Daoy (cell line): ENCODE results near the gene BICDL2. TPM values are rescaled to one million over a fixed set of nuclear protein-coding genes. Genes with fewer than 3 reads are reported as not detected.
A peak's percentile ranks its signal among the peaks of the same experiment; 100 is the strongest.

ENCODE experiments used
- DNase-seq: peaks from one replicate; pipeline ENCODE4 v3.0.0-alpha.2; 2015; ENCODE audit warnings: low read depth
- total RNA-seq: library from RNA; depleted of rRNA; stranded (reverse); fragments of >200 nt; shearing (Covaris generic); gene quantifications from 2 replicates; pipeline ENCODE4 v1.2.3, GENCODE V29; 2014

Gene BICDL2
- total RNA-seq, 1 experiment from 2014 or later, result not detected

GRCh38 chr16:3025032-3026002, 11.4 kb downstream of the BICDL2 start:
- DNase-seq, result no peak

GRCh38 chr16:3023669-3024478, 12.9 kb downstream of the BICDL2 start, which contains the start of the genes HCFC1R1 and THOC6:
TSS of gene HCFC1R1 (minus strand) at chr16:3023942. CDS start at chr16:3023941, 1 bp downstream.
TSS of gene THOC6 (plus strand) at chr16:3024035. CDS start at chr16:3024327, 292 bp downstream.
- DNase-seq, result peak; percentile 99

DNA sequence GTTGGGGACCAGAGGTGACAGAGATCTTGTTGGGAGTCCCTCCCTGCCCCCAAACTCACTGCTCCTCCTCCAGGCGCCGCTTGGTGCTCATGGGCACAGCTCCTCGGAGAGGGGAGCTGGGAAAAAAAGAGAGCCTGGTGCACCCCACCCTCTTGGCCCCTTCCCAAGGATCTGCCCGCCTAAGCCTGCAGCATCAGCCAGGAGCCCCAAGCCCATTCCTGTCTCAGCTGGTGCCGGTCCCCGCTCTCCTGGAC, 13.4 kb downstream of the BICDL2 start:
- peak; percentile 95 for DNase-seq

DNA sequence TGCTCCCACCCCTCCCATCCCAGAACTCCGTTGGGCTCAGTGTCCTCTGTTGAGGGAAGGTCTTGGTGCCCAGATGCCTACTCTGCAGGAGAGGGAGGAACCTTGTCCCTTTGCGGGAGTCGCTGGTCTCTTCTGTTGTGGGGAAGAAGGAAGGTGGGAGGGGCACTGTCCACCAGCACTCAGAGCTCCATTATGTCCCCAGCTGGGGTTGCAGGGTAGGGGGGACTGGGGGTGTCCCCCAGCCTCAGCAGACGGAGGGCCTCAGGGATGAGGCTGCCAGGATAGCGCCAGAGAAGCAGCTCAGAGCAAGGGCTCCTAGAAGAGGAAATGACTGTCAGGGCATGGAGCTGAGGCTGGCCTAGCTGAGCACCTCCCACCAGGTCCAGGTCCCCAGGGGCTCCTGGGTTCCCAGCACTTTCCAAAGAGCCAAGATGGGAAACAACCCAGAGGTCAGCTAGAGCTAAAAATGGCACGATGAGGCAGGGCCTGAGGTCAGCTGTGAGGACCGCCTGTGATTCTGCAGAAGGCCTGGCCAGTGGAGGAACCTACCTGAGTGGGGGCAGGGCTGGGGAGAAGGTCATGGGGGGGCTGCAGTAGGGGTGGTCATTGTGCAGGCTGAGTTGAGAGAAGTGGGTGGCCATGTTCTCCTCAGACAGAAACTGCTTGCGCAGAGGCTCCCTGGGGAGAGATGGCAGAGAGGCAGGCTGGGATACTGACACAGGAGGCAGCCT, 13.9 kb downstream of the BICDL2 start:
- no peak for DNase-seq

DNA sequence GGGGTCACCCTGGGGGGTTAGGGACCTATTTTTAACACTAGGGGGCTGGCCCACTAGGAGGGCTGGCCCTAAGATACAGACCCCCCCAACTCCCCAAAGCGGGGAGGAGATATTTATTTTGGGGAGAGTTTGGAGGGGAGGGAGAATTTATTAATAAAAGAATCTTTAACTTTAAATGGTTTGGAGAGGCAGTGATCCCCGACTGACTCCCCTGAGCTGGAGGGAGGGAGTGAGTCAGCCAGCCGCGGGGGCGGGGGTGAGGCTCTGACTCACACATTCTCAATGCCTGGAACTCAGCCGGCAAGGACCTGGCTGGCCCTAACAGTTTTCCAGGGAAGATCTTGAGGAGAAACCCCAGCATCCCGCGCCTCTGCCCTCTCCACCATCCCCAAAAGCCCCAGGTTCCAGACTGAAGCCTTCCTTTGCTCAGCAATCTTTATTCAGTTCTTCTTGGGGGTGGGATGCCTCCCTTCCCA, 14.5 kb downstream of the BICDL2 start:
- DNase-seq, result peak; percentile 95

- peak; percentile 98 for DNase-seq
These were observed 15.1 kb downstream of the BICDL2 start for GRCh38 chr16:3021449-3022207.

DNA sequence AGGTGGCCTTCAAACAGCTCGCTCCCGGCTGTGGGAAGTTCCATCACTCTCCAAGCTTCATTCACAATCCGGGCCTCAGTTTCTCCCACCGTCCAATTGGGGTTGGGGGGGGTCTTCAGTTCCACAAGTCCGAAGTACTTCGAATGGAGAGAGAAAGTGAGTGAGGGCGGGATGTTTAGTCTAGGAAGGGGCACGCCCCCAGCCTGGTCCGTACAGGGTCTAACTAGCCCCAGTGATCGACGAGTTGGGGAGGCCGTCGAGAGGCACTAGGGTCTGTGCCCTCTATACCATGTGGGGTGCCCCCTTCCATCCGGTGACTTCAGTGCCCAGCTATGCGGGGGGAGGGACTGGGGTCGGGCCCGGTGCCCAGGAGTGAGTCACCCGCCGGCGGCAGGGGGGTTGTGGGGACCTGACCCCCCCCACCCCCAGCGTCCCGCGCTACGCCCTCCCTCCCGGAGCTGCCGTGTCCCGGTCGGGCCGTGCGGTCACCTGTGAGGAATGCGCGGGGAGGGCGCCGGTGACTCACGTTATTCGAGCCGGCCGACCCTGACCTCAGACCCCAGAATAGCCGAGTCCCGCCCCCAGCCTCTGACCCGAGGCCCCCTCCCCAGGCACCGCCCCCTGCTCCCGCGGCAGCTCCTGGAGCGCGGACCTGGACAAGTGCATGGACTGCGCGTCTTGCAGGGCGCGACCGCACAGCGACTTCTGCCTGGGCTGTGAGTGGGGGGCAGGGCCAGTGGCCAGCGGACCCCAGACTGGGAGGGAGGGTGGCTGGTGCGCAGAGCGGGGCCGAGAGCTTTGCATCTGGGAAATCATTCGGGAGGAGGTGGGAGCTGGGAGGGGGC, 15.9 kb downstream of the BICDL2 start:
- DNase-seq, result peak; percentile 96

DNA sequence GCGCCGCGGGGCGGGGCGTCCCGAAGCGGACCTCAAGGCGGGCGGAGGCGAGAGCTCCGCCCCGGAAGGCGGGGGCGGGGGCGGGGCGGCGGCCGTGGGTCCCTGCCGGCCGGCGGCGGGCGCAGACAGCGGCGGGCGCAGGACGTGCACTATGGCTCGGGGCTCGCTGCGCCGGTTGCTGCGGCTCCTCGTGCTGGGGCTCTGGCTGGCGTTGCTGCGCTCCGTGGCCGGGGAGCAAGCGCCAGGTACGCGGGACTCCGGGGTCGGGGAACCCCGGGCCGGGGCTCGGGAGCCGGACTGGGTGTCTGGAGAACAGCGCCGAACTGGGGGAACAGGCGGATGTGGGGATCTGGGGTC, 16.5 kb downstream of the BICDL2 start, which contains the start of gene TNFRSF12A:
Gene TNFRSF12A, plus strand, starts transcription at position 122 of the 357 bp plus-strand sequence. Its CDS starts 30 bp downstream, at position 152.
- peak; percentile 90 for DNase-seq

GRCh38 chr16:3019594-3020246, 17.0 kb downstream of the BICDL2 start:
- DNase-seq, result no peak

DNA sequence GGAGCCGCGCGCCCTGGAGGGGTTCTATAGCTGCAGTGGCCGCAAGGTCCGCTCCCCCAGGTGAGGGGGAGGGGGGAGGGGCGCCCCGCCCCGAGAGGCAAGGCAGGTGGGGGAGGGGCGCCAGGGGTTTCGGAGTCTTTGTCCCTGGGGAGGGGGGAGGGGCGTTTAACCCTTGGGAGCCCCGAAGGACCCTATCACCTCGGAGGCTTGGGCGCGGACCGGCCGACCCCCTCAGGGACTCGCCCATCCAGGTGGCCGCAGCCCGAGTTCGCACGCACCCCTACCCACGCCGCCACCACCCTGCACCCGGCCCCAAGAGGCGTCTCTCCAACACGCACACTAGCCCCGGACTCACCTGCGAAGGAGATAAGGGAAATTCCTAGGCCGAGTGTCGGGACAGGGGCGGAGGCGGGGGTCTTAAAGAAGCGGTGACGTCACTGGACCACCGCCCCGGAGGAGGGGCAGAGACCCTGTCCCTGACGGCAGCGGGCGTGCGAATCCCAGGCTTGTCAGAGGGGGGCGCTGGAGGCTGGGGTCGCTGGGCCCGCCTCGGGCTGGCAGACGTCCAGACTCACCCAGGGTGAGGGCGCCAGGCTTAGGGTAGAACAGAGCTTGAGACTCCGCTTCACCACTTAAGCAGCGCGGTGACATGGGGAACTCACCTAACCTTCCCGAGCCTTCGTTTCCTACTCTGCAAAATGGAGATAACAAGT, 18.8 kb downstream of the BICDL2 start, which contains the start of gene CLDN6:
Gene CLDN6, minus strand, starts transcription at position 390 of the 713 bp plus-strand sequence. CDS start 2,162 bp downstream, outside the sequence.
- no peak for DNase-seq

- no peak for DNase-seq
These were observed 19.4 kb downstream of the BICDL2 start for GRCh38 chr16:3017344-3017743.

- no peak for DNase-seq
These were observed 20.8 kb downstream of the BICDL2 start for GRCh38 chr16:3015865-3016521.

DNA sequence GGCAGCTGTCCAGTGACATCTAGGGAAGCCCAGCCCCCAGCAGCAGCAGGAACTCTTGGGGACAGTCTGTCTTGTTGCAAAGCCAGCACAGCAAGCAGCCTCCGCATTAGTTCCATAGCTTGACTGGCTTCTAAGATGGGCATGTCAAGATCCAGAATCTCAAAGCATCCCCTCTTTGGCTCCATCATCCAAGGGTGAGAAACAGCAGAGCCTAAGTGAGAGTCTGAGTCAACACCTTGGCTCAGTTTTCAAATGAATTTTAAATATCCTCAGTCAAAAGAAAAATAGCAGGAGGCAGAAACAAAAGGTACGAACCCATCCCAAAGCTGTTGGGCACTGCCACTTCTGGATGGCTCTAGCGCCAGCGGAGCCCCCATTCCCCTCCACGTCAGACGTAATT, 21.8 kb downstream of the BICDL2 start:
- DNase-seq, result no peak

DNA sequence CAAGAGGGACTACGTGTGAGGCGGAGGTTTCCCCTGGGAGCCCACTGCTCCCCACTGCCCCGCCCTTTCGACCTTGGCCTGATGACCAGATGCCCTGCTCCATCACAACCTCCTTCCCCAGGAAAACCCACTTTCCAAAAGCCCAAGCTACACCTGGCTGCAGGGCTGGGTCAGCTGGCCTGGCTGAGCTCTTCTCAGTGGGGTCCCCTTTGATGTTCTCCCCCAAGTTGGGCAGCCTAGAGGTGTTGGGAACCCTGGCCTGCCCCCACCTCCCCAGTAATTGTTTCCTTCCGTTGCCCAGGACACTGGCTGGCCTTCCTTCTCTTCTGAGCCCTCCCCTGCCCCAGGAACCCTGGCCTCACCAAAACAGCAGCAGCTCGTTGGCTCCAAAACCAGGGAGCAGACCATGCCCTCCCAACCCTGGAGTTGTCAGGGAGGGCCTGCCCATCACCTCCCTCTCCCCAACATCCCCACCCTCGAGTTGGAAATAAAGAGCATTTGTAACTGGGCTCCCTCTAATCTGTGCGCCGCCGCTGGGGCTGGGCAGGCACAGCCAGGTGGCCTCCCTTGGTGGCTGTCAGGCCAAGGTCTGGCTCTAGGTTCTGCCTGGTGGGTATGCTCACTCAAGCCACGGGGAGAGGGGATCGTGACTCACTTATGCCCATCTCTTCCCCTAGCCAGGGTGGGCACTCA, 22.6 kb downstream of the BICDL2 start:
- DNase-seq, result no peak

- DNase-seq, result no peak
These were observed 23.2 kb downstream of the BICDL2 start for GRCh38 chr16:3013491-3013951.

DNA sequence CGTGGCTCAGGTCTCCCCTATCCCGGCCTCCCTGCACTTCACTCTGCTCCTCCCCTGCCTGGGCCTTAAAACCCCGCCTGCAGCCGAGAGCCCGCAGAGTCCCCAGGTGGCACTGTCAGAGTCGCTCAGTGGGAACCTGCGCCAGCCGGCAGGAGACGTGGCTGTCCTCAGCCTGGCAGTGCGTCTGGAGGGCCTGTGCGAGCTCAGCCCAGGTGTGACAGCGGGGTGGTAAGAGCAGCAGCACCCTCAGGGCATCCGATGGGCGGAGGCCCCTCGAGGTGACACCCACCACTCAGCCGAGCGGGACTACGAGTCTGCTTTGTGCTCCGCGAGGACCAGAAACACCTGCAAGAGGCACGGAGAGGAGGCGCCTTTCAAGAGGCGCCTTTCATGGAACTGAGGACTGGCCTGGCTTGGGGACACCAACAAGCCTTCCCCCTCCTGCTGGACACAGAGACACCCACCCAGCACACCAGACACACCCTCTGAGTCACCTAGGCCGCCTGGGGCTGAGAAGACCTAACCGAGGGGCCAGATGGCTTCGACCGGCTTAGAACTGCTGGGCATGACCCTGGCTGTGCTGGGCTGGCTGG, 23.8 kb downstream of the BICDL2 start, which contains the start of gene CLDN9:
Gene CLDN9, plus strand, starts transcription at position 96 of the 593 bp plus-strand sequence. Its CDS starts 440 bp downstream, at position 536.
- peak; percentile 51 for DNase-seq

GRCh38 chr16:3012246-3012645, 24.5 kb downstream of the BICDL2 start:
- no peak for DNase-seq
